ENCODE data around the gene DCX. TPM values are rescaled to one million over a fixed set of nuclear protein-coding genes. Genes with fewer than 3 reads are reported as not detected.

The DCX gene
- total RNA-seq, 4 donors from 2014 or later: not detected

DNA sequence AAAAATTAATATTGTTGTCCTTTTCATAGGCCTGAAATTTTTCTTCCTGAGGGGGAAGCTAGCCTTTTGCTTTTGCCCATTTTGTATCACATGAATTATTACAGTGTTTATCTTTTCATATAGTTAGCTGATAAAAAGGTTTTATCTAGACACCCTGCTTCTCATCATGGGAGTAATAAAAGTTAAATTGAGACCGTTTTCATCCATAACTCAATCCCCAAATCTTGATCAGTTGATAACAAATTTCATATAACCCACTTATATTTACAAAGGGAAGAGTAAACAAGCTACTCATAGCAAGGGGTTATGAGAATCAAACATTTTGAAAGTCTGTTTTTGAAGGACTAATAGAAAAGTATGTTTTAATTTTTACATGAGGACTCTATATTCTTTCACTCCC, 23.5 kb upstream of the DCX start:
- DNase-seq (ENCODE audit: low spot score) (no peak), ATAC-seq (ENCODE audit: low FRiP score) (no peak)
- TF ChIP-seq, protein P1, sequence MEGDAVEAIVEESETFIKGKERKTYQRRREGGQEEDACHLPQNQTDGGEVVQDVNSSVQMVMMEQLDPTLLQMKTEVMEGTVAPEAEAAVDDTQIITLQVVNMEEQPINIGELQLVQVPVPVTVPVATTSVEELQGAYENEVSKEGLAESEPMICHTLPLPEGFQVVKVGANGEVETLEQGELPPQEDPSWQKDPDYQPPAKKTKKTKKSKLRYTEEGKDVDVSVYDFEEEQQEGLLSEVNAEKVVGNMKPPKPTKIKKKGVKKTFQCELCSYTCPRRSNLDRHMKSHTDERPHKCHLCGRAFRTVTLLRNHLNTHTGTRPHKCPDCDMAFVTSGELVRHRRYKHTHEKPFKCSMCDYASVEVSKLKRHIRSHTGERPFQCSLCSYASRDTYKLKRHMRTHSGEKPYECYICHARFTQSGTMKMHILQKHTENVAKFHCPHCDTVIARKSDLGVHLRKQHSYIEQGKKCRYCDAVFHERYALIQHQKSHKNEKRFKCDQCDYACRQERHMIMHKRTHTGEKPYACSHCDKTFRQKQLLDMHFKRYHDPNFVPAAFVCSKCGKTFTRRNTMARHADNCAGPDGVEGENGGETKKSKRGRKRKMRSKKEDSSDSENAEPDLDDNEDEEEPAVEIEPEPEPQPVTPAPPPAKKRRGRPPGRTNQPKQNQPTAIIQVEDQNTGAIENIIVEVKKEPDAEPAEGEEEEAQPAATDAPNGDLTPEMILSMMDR (IDR thresholded peaks at IDR 0.05): no peak

DNA sequence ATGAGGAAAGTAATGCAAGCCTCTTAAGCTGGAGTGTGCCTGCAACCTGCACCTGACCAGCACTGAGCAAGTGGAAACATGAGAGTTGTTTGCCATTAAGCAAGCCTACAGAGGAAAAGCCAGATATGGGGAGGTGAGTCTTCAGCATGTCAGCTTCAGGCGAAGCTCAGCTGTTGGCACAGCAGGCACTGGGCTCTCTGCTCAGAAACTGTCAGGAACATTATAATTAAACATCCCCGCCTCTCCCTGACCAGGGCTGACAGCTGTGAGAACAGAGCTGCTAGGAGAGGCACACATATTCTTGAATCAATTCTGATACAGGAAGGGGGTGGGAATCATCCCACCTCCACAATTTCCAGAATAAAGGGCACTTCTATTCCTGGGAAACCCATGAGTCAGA, 19.0 kb upstream of the DCX start:
- TF ChIP-seq, protein P1 (IDR thresholded peaks at IDR 0.05): no peak
- DNase-seq (ENCODE audit: low spot score) (no peak), ATAC-seq (ENCODE audit: low FRiP score) (no peak)

DNA sequence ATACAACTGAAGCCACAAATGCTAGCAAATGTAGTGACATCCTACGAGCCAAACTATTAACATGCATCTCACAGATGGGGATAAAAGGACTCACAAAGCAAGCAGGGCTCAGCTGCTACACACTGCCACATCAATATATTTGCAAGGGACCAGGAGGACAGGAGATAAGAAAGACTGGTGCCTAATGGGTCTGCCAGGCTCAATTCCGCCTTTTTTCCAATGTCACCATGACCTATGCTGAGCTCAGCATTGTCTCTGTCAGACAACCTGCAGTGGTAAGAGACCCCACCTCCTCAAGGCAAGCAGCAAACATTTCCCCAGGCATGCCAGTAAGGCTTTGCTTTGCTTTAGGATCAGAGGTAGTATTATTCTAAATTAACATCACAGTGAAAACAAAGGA, 435 bp downstream of the DCX start:
- DNase-seq (ENCODE audit: low spot score) (no peak), ATAC-seq (ENCODE audit: low FRiP score) (no peak)
- TF ChIP-seq, protein P1 (IDR thresholded peaks at IDR 0.05): no peak

DNA sequence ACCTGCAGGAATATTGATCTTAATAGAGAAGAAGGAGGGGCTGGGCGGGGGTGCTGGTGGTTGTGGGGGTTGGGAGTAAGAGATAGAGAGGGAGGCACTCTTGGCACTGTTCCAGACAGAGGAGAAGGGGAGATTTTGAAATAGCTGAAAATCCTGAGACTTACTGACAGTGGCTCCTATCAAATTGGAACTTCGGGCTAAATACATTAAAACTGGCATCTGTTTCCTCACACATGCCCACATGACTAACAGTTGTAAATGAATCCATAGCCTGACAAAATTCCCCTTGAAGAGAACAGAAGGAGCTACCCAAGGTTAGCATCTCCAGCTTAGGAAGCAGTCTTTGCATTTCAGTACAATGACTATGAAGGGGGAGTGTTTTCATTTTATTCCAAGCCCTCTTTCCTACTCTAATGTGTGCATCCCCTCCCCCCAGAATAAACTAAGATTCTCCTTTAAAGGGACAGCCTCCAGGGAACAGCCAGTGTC, 1.4 kb downstream of the DCX start:
- DNase-seq (ENCODE audit: low spot score) (no peak), ATAC-seq (ENCODE audit: low FRiP score) (no peak)
- TF ChIP-seq, protein P1 (IDR thresholded peaks at IDR 0.05): no peak

DNA sequence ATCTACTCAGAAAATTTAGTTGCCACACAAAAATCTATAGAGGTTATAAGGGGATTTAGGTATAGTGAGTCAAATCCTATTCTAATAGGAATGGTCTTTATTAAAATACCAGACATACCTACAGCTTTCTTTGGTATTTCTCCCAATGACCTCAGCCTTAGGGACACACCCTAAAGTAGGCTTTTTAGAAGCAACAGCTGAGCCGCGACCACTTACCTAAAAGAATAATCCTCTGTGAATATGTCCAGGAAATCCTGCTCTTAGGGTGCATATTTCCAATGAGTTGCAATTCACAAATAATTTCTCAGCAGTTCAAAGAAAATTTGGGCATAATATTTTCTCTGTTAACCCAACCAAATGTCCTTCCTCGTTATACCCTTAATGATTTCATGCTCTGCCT, 2.7 kb downstream of the DCX start:
- TF ChIP-seq, protein P1 (IDR thresholded peaks at IDR 0.05): no peak
- DNase-seq (ENCODE audit: low spot score): no peak
- no peak for ATAC-seq (ENCODE audit: low FRiP score)

DNA sequence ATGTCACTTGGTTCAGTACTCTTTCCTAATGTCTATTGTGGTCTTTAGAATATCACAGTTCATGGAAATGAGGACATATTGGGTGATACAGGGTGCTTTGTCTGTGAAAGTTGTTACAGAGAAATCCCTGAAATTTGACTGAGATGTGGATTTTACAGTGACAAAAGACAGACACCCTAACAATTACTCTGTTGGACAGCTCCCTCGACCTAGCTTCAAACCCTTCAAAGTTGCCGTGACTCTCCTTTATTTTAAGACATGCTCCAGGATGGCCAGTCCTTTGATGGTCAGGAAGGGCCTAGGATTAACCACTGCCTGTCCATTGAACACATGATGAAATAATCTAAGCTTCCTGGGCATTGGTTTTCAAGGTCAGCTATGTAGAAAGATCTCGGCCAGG, 4.0 kb downstream of the DCX start:
- ATAC-seq (ENCODE audit: low FRiP score) (no peak), DNase-seq (ENCODE audit: low spot score) (no peak)
- TF ChIP-seq, protein P1 (IDR thresholded peaks at IDR 0.05): no peak

DNA sequence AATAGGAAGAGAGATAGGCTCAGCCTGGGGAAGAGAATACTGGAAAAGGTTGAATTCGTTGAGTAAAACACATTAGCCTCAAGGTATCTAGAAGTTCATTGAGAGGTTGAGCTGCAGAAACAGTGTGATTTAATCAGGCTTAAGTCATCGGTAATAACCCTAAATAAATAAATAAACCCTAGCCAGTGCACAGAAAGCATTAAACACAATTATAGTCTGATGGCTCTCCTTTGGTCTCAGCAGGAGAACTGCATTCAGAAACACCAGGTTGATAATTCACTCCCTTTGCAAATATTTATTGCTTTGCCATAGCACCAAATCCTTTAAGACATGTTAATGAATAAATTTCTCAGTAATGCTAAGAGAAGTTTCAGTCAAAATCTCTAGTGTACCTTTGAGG, 9.6 kb downstream of the DCX start:
- ATAC-seq (ENCODE audit: low FRiP score) (no peak), DNase-seq (ENCODE audit: low spot score) (no peak)
- TF ChIP-seq, protein P1 (IDR thresholded peaks at IDR 0.05): no peak
